ENCODE measurements around the gene PBXIP1.
"Not testable (repeated sequence)": the region's sequence is repeated elsewhere in the genome, so short reads cannot be mapped to it uniquely, and the experiment has no call there.

The PBXIP1 gene

GRCh38 chr1:154955718-154956543 lies at the start of gene PBXIP1:
Gene PBXIP1, minus strand, starts transcription at chr1:154956099. Its CDS starts 2,378 bp downstream, at chr1:154953721.
- DNase-seq (ENCODE audit: low read depth in 2 of 2) = peak; percentile 61 to 75

- no peak for DNase-seq (ENCODE audit: low read depth in 2 of 2)
Measured at GRCh38 chr1:155005076-155006011, 49.4 kb upstream of the PBXIP1 start.

- no peak for DNase-seq (ENCODE audit: low read depth in 2 of 2)
Measured at GRCh38 chr1:155004352-155005075, 48.6 kb upstream of the PBXIP1 start.

- no peak for DNase-seq (ENCODE audit: low read depth in 2 of 2)
Measured at GRCh38 chr1:155003766-155004351, 48.0 kb upstream of the PBXIP1 start.

DNA sequence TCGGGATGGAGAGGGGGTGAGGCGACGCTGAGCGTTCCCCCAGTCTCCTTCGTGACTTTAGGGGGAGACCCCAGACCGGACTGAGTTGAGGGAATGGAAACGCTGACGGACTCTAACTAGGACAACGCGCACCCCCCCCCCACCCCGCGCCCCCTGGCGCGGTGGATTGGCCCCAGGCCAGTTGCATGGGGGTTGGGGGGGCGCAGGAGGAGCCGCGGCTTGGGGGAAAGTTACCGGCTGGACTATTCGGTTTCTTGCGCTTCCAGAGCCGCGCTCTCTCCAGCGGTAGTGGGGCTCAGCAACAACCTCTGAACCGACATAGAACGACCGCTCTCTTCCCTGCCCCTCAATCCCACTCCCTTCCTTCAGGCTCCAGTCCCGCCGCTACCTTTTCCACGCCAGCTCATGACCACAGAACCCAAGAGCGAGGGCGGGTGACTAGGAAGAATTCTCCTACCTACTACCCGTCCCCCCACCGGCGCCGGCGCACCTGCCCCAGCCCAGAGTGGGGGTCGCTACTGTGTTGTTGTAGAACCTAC lies 47.4 kb upstream of the PBXIP1 start:
- no peak for DNase-seq (ENCODE audit: low read depth in 2 of 2)

DNA sequence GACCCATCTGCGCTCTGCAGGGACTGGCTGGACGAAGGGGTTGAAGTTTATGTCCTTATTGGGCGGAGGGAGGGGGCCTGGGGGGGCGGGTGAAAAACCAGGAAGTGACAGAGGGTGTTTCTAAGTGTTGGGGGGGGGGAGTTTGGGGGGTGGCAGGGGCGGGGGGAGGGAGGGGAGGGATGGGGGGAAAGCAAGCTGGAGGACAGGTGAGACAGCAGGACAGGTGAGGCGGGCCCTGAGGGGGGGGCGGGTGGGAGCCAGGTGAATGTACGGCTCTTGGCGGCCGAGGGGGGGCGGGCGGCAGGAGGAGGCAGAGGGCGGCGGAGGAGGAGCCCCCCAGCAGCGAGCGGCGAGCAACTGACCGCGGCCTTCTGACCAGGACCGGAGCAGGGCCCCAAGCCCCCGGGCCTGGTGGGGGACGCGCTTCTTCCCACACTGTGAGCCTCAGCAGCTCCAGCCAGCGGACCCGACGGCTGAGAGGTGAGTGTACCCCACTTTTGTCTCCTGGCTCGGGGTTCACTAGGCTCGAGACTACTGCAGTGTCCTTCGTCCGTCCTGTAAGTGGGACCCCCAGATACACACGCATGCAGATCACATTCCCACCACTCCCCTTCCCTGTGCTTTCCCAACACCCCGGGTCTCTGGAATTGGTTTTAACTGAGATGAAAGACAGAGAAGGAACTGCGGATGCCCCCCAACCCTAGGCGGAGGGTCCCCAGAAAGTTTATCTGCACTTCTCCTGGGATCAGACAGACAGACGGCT lies 46.7 kb upstream of the PBXIP1 start, which contains the start of gene ZBTB7B:
Gene ZBTB7B (plus strand): TSS at position 339 of the 763 bp plus-strand sequence. CDS start 11,859 bp downstream, outside the sequence.
- no peak for DNase-seq (ENCODE audit: low read depth in 2 of 2)

- DNase-seq (ENCODE audit: low read depth in 2 of 2) = peak; percentile 99 to 100
Measured at GRCh38 chr1:155001675-155002463, 46.0 kb upstream of the PBXIP1 start.

GRCh38 chr1:155001425-155001674 lies 45.5 kb upstream of the PBXIP1 start:
- DNase-seq (ENCODE audit: low read depth in 2 of 2) = no peak

DNA sequence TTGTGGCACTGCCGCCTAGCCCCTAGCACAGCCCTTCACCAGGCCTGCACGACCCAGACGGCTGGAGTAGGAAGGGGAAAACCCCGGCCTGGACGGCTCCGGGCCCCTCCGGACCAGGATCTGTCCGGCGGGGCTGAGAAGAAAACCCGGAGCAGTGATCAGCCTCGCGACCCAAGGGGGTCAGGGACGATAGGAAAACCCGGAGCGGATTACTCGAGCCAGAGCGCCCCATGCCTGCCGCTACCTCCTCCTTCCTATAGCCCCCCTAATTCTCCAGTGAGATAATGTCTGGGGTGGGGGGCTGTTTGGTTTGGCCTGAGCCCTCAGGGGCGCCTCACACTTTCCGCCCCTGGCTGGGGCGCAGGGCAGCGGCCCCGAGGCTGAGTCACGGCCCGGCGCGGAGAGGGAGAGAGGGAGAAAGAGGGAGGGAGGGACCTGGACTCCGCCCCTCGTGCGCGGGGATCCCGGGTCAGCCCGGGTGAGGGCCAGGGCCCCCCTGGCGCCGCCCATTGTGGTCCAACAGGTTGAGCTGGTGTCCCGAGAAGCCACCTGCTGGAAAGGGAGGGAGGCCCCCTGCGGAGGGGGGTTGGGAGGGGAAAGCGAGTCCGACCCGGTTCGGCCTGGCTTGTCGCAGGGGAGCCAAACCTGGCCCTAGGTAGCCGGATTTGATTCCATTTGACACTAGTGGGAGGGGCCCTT lies 45.0 kb upstream of the PBXIP1 start:
- peak; percentile 72 to 86 for DNase-seq (ENCODE audit: low read depth in 2 of 2)

- DNase-seq (ENCODE audit: low read depth in 2 of 2) = no peak
Measured at GRCh38 chr1:155000411-155000725, 44.5 kb upstream of the PBXIP1 start.

DNA sequence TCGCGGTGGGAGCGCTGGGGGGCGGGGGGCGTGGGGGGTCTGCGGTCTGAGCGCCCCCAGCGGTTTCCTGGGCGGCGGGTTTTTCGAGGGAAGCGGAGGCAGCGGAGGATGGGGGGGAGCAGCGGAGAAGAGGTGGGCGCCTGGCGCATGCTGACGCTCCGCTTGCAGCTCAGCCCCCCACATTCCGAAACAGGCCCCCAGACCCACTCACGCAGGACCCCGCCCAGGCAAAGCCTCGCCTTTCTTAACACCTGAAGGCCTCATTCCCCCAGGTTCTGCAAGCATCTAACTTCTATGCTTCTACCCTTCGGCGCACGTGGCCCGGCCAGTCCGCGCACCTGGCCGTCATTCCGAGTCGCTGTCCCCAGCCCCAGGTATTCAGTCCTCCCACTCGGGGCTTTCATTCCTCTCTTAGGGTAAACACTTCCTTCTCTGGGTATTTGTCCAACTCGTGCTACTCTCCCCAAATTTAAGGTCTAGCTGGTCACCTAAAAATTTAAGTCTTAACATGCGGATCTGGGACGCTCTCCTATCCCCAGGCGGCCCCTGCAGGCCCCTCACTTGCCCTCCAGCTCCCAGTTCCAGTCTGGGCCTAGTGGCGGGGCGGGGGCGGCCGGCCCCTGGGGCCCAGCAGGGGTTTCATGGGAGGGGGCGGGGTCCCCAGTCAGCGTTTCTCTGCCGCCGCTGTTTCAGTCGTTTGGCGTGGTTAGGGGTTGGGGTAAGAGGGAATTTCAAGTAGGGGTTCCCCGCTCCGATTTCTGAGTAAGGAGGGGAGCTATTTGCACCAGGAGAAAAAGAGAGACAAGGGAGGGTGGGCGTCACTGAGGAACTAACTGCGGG lies 43.9 kb upstream of the PBXIP1 start:
- peak in 1 of 2 donors; percentile 58 for DNase-seq (ENCODE audit: low read depth in 2 of 2)

- peak in 1 of 2 donors; percentile 67 for DNase-seq (ENCODE audit: low read depth in 2 of 2)
Measured at GRCh38 chr1:154998818-154999570, 43.1 kb upstream of the PBXIP1 start.

- DNase-seq (ENCODE audit: low read depth in 2 of 2) = no peak
Measured at GRCh38 chr1:154998201-154998780, 42.4 kb upstream of the PBXIP1 start.

- DNase-seq (ENCODE audit: low read depth in 2 of 2) = no peak
Measured at GRCh38 chr1:154996966-154997701, 41.2 kb upstream of the PBXIP1 start.

DNA sequence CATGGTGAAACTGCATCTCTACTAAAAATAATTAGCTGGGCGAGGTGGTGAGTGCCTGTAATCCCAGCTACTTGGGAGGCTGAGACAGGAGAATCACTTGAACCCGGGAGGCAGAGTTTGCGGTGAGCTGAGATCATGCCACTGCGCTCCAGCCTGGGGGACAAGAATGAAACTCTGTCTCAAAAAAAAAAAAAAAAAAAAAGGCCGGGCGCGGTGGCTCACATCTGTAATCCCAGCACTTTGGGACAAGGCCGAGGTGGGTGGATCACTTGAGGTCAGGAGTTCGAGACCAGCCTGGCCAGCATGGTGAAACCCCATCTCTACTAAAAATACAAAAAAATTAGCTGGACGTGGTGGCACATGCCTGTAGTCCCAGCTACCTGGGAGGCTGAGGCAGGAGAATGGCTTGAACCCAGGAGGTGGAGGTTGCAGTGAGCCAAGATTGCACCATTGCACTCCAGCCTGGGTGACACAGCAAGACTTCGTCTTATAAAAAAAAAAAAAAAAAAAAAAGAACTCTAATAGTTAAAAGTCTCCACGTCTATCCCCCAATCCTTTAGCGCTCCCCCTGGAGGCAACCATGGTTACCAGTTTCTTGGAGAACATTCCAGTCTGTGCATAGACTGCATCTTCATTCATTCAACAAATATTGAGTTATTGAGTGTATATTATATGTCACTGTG lies 39.5 kb upstream of the PBXIP1 start:
- not testable (repeated sequence) for DNase-seq (ENCODE audit: low read depth in 2 of 2)

GRCh38 chr1:154994591-154994990 lies 38.7 kb upstream of the PBXIP1 start:
- DNase-seq (ENCODE audit: low read depth in 2 of 2) = no peak
